Measurements from ENCODE around the gene MMP25.

Gene MMP25

DNA sequence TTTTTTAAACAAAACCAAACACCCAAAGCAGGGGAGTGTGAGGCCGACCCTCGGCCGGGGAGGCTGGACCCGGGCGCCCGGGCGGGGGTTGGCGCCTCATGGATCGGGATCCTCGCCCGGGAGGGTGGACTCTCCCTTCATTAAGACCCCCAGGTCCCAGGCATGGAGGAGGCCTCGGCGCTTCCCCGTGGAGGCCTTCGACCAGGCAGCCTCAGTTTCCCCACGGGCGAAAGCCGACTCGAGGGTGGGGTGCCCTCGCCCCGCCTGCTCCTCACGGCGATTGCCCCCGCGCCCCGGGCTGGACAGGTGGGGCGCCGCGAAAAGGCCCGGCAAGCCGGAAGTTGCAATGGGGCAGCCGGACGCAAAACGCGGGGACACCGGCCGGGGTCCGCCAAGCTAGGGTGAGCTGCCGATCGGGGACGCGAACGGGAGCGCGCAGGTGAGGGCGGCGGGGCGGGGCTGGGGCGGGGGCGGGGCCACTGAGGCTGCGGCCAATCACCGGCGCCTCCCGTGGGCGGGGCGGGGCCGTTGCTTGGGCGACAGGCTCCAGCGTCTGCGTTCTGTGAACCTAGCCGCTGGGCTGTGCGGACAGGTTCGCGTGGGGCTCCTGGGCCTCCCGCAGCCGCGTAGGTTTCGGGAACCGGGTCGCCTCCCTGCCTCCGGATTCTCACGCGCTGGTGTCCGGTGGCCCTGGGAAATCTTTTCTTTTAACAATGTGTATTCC lies 60.0 kb downstream of the MMP25 start:
- intact Hi-C loops (cut with DNase I): no loop called here
- DNase-seq: peak; percentile 78 to 98 (median 88)
